Stimulated activated CD8-positive, alpha-beta memory T cell treated with anti-CD3 and anti-CD28 coated beads, Interleukin-15, amount 100 ng/mL, for 4 hours (primary cell): ENCODE data around the gene RABEP1.

Experiments used
- DNase-seq, 2 donors: peaks; one replicate each; pipeline ENCODE4 v3.0.0-alpha.2; 2020; ENCODE audit warnings: low read depth in 2 of 2

The RABEP1 gene

DNA sequence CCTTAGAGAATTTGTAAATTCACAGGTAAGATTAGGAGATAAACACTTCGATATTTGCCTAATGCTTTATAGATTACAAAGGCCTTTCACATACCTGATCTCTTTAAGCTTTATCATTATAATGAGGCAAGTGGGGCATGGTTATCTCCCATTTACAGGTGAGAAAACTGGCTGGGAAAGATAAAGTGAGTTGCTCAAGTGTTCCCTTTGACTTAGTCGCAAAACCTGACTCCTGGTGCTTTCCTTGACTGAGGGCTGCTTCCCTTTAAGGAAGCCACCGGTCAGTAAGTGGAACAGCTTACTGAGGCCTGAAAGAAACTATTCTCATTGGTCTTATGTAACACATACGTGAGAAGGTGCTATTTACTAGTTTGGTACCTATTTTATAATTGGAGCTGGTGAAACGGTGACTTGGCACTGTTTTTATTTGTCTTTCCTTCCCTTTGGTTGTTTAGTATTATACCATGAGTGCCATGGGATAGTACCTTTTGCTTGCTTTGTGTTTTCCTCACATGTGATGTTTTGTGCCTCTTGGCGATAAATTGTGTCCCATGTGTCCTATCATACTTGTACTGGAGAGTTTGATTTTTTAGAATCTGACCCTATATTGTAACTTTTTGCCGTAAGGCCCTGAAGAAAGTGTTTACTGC lies 80.2 kb downstream of the RABEP1 start:
- DNase-seq: no peak

GRCh38 chr17:5364156-5364555 lies 82.1 kb downstream of the RABEP1 start:
- no peak for DNase-seq

DNA sequence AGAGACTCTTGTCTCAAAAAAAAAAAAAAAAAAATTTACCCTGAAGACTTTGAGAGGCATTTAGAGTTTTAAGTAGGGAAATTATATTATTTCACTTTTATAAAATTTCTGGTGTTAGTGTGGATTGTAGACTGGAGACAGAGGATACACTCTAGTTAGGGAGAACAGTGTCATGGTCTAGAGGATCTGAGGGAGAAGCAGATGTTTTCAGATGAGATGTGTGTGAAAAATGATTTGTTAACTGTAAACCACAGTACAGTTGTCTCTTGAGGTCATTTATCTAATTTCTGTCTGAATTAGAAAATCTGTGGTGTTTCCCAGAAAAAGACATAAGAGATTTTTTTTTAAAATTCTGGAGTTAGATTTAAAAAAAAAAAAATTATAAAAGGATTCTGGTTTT lies 82.6 kb downstream of the RABEP1 start:
- no peak for DNase-seq

DNA sequence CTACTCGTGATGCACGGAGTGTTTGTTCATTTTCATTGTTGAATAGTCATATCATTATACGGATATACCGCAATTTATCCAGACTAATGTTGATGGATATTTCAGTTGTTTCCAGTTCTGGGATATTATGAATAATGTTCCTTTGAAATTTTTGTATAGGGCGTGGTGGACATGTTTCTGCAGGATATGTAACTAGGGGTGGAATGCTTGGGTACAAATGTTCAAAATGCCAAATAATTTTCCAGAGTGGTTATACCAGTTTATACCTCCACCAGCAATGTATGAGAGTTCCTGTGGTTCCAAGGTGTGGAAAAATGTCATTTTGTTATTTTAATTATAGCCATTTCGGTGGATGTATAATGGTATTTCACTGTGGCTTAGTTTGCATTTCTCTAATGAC lies 83.7 kb downstream of the RABEP1 start:
- DNase-seq: no peak

DNA sequence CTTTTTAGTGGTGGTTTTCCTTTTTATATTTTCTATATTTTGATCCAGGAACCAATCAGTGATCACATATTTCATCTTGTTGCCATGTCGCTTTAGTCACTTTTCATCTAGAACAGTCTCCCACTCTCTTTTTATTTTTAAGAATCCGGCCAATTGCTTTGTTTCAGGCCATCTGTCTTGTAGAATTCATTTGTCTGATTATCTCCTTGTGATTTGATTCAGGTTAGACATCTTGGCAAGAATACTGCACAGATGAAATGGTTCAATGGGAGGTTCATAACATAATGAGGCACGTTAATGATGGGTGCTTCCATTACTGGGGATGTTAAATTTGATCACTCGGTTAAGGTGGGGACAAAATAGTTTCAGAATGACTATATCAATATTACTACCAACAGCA lies 88.3 kb downstream of the RABEP1 start:
- no peak for DNase-seq

DNA sequence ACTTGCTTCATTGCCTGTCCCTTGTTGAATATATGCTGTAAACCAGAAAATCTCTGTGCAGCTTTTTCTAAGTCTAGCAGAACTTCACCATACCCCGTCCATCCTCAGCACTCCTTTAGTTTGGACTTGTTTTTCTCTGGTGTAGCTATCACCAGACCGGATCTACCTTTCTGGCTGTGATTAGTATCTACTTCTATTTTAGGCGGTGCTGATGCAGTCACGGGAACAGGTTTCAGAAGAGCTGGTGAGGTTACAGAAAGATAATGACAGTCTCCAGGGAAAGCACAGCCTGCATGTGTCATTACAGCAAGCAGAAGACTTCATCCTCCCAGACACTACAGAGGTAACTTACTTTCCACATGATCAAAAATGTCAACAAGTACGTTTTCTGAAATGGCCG lies 91.0 kb downstream of the RABEP1 start:
- no peak for DNase-seq

DNA sequence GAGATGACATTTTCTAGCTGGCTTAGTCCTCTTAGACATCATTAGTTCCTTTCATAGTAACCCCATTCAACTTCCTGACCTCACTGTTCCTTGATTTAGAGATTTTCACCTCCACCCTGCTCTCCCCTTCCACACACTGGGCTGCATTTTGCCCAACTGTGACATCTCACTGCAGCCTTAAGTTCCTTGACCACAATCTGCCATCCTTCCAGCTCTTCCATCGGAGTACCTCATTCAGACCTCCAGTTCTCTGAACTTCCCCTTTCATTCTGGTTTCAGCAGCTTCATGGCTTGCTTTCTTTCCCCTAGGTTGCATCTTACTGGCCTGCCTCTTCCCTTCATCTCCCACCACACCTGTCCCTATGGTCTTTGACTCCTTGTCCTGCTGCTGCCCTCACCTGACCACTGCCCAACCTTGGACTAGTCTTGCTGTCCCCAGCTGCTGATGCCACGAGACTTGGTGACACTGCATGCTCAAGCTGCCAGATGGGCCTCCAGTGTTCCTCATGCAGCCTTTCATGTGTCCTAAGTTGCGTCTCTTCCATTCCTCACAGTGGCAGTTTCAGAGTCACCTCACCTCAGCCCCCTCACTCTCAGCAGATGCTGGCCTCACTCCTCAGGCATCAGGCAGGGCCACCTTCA lies 96.6 kb downstream of the RABEP1 start:
- DNase-seq: no peak

DNA sequence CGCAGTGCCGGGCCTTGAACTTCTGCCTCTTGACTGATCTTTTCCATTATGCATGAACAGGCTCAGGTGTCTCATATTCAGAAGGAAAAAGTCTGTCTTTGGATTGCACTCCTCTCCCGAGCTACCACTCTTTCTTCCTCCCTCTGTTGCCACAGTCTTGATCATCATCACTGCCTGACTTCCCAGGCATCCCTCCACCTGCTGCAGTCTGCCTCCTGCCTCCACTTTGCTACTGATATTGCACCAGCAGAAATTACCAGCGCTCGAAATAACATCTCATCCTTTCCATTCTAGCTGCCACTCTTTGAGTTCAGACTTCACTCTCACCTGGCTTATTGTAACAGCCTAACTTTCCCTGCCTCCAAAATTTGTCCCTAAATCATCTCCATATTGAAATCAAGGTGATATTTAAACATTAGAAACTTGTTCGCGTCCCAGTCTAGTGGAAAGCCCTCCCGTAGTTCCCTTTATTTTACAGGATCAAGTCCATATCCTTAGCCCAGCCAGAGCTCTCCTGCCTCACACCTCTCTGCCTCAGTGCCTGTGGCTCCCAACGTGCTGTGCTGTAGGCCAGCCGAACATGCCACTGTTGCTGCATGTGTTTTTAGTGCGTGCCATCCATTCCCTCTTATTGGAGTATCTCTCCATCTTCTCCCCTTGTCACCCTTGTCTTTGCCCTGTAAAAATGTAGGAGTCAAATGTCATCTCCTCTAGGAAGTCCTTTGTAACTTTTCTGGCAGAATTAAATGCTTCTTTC lies 97.4 kb downstream of the RABEP1 start:
- DNase-seq: no peak

DNA sequence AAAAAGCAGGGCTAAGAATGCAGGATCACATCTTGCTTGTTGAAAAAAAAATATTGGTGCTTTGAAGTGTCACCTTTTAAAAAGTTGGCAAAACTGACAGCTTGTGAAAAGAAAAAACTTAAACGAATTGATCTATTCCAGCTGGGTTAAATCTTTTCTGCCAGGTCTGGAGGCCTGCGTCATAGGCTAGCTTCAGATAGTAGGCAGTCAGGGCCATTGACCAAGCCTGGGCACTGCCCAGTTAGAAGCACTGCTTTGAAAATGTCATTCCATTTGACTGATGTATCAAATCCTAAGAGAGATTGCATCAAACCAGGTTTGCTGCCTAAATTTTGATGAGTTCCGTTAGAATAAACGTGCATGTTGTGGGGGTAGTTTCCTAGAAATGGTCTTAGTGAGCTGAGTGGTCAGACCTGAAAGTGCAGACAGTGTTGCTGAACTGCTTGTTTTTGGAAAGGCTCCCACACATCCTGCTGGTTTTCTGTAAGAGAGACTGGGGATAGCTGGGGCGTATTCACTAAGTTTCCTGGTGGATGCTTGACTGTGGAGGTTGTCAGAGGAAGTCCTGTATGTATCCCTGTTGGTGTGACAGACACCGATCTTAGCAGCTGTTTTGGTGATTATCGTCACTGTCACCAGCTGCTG lies 98.5 kb downstream of the RABEP1 start:
- DNase-seq: no peak

GRCh38 chr17:5381542-5381941 lies 99.5 kb downstream of the RABEP1 start:
- no peak for DNase-seq

DNA sequence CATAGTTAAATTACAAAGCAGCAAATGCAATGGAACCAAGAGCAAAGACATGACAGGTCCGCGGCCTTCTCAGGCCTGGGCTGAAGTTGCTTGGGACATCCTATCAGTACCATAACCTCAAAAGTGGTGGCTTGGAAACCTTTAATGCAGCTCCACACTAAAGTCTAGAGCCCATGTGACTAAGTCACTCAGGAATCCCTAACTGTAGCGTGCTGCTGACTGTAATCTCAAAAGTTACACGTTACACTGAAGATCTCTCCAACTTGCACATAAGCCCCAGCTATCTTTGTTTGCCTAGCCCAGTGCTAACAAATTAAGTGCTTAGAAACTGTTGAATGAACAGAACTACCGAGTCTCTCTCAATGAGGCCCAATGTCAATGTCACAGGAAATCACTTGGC lies 109.6 kb downstream of the RABEP1 start:
- DNase-seq: no peak

DNA sequence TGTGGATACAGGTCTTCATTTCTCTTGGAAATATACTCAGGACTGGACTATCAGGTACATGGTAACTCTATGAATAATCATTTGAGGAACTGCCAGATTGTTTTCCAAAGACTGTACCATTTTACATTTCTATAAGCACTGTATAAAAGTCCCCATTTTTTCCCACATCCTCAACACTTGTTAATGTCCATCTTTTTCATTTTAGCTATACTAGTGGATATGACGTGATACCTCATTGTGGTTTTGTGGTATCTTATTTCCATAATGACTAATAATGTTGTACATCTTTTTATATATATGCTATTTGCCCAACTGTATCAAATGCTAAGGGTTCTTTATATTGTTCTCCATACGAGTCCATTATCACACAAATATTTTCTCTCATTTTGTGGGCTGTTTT lies 114.5 kb downstream of the RABEP1 start:
- no peak for DNase-seq

- no peak for DNase-seq
These were observed 117.7 kb downstream of the RABEP1 start for GRCh38 chr17:5399767-5400166.

DNA sequence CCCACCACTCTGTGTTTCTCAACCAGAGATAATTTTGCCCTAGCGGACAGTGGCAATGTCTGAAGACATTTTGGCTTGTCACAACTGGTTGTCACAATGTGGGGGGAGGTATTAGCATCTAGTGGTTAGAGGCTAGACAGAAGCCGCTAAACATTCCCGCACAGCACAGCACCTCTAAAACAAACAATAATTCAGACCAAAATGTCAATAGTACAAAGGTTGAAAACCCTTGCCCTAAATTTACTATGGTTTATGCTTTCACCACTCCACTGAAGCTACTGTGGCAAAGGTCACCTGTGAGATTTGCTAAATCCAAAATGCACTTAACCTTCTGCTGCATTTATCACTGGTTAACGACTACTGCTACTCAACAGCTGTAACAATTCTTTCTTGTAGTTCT lies 123.3 kb downstream of the RABEP1 start:
- no peak for DNase-seq

- no peak for DNase-seq
These were observed 126.1 kb downstream of the RABEP1 start for GRCh38 chr17:5408186-5408585.

DNA sequence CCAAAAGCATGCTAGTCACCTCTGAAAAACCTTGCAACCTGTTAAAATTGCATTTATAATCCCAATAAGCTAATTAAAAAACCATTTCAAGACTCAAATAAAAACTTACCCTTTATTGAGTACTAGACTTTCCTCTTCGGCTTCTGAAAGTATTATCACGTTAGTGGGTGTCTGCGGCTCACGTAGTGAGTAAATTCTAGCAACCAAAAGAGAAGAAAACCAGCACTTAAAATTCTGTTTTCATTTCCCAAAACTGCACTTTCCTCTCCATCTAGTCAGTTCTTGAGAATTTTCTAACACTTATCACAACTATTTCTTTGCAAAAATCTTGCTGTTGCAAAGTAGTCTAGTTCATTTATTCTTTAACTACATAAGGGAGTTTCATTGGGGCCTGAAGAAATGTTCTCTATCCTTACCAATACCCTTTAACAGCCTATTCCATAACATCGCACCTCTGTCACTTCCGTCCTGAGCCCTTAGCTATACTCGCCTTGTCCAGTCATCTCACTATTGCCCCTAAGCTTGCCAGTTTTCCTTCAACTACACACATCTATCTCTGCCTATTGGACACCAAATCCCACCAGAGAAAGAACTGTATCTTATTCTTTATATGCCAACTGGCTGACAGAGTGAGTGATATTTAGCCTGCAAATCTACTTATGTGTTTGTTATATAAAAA lies 128.6 kb downstream of the RABEP1 start:
- DNase-seq: no peak

- DNase-seq: no peak
These were observed 131.6 kb downstream of the RABEP1 start for GRCh38 chr17:5413682-5414081.

DNA sequence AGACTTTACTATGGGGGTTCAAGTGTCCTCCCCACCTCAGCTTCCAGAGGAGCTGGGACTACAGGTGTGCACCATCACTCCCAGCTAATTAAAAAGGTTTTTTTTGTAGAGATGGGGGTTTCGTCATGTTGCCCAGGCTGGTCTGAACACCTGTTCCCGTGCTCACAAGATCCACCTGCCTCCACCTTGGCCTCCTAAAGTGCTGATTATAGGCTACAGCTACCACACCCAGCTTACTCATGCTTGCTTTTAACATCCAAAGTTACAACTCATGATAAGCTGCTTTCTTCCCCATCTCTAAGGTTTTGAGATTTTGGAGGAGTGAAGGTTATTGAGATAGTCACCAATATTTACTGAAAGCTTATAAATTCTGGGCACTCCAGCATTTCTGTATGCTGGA lies 134.8 kb downstream of the RABEP1 start:
- no peak for DNase-seq

DNA sequence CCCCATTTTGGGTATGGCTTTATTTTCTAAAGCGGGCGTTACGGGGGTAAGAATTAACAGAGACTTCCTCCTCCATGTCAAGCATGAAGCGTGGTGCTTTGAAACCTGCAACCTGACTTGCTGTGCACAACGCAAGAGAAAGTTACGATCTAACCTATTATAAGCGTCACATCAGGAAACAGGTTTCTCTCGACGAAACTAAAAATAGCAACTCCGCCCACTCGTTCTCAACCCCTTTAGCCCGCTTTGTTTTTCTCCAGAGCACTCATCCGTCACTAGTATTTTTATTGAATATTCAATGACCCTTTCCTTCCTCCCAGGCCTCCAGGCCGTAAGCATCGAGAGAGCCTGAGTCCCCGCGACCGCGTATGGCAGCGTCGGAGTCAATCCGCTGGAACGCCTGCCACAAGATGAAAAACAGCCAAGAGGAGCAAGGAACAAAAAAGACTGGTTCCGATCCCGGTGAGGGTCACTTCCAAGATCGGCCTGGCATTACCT lies 136.8 kb downstream of the RABEP1 start:
- peak; percentile 19 to 59 for DNase-seq

GRCh38 chr17:5419356-5419958 lies 137.4 kb downstream of the RABEP1 start, which contains the start of gene NUP88:
NUP88 (minus strand) TSS chr17:5419662; CDS start chr17:5419650, 12 bp downstream.
- peak; percentile 92 to 96 for DNase-seq

- DNase-seq: peak; percentile 71 to 79
These were observed 138.0 kb downstream of the RABEP1 start, which contains the start of gene RPAIN for GRCh38 chr17:5419959-5420653. RPAIN (plus strand) TSS chr17:5420182; CDS start chr17:5420211, 29 bp downstream.
